LNCAP (cell line): ENCODE measurements around the gene UBE2Q1.

ENCODE experiments used
- CTCF ChIP-seq: fragments of 450-650 bp; IDR thresholded peaks from 2 replicates; pipeline ENCODE4 v1.5.1; 2017; ENCODE audit warnings: mild to moderate bottlenecking

Gene UBE2Q1

GRCh38 chr1:154584267-154584994, 26.0 kb upstream of the UBE2Q1 start:
- no peak for TF ChIP-seq CTCF

- TF ChIP-seq CTCF, result no peak
Measured at GRCh38 chr1:154583773-154584172, 25.3 kb upstream of the UBE2Q1 start.

GRCh38 chr1:154582885-154583284, 24.4 kb upstream of the UBE2Q1 start:
- no peak for TF ChIP-seq CTCF

- no peak for TF ChIP-seq CTCF
Measured at GRCh38 chr1:154581766-154582165, 23.3 kb upstream of the UBE2Q1 start.

GRCh38 chr1:154579374-154579773, 20.9 kb upstream of the UBE2Q1 start:
- no peak for TF ChIP-seq CTCF

GRCh38 chr1:154578058-154578418, 19.6 kb upstream of the UBE2Q1 start:
- TF ChIP-seq CTCF, result no peak

GRCh38 chr1:154577346-154578057, 19.0 kb upstream of the UBE2Q1 start:
- TF ChIP-seq CTCF, result no peak
